Measurements from ENCODE around the gene RNF130.

DNA sequence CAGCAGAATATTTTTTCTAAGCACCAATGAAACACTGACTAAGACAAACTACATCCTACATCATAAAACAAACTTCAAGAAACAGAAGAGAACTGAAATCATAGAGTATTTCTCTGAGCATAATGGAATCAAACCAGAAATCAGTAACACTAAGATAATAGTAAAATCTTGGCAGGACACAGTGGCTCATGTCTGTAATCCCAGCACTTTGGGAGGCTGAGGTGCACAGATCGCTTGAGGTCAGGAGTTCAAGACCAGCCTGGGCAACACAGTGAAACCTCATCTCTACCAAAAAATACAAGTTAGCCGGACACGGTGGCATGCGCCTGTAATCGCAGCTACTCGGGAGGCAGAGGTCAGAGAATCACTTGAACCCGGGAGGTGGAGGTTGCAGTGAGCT is 63.1 kb downstream of the RNF130 start:
- no peak for TF ChIP-seq GATA2 (IDR thresholded peaks at IDR 0.05; ENCODE audit: low read depth, low read length)
- TF ChIP-seq GATA3 (IDR thresholded peaks at IDR 0.05; ENCODE audit: low read depth, low read length), result no peak

All from SH-SY5Y (cell line).